Mesangial cell (primary cell): ENCODE results near the gene ARF4. TPM values are rescaled to one million over a fixed set of nuclear protein-coding genes. Genes with fewer than 3 reads are reported as not detected.

Experiments
- total RNA-seq: library from RNA; depleted of rRNA; stranded (reverse); fragments of >200 nt; gene quantifications from 2 replicates; pipeline ENCODE4 v1.2.3, GENCODE V29; 2015

Gene ARF4
- 125 and 189 TPM in 2 replicates for total RNA-seq

DNA sequence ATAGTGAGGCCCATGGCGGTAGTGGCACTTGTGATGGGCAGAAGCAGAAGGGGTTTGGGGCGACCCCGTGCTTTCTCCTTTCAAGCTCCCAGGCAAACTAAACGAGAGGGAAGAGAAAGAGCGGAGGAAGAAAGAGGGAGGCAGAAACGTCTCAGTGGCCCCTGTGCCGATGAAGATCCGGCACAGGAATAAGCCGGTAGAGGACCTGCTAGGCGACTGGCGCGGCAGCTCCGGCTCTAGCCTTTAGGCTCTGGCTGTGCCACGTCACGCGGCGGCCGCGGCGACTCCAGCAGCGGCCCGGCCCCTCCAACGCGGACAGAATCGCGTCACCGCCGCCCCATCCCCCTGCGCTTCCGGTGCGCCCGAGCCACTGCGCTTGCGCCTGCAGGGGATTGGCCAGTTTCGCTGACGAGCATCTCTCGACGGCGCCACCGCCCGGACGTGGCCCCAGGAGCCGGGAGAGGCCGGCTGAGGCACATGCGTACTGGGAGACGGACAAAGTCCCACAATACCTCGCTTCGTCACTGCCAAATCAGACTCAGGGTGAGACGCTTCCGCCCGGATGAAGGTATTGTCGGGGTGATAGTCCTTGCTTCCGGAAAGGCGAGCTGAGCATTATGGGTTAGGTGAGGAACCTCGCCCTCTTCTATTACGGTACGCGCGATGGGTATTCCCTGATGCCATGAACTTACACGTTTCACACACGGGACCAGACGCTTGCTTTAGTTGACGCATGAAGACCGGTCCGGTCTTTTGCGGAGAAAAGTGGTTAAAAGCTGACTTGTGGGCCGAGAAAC lies at the start of gene ARF4:
Gene ARF4 (minus strand): TSS at position 218 of the 797 bp plus-strand sequence. CDS start 204 bp downstream, at position 14.

DNA sequence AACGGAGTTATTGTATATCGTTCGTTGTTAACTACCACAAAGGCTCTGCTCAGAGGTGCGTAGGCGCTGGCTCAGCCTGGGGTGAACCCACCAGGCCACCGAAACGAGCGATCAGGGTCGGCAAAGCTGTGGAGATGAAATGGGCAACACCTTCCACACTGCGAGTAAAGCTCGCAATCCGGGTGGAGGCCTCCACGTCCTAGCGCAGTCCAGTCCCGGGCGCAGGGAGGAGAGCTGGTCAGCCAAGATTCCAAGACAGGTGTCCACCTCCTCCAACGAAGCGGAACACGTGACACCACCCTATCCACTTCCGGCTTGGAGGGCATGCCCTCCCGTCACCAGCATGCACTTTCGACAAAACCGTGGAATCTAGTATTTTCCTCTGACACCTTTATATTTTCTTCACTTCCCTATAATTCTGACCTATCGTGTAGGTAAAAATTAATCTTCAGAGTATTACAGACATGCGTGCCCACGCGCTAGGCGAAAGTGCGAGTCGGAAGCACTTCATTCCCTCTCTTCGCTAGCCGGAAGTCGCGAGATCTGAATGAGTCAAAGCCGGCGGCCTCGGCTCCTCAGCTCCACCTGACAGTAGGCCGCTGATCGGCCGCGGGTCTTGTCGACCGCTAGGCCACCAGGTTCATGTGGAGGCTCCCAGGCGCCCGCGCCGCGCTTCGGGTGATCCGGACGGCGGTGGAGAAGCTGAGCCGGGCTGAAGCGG lies 41.2 kb downstream of the ARF4 start, which contains the start of gene PDE12:
Gene PDE12 (plus strand): TSS at position 537 of the 721 bp plus-strand sequence. CDS start 106 bp downstream, at position 643.

DNA sequence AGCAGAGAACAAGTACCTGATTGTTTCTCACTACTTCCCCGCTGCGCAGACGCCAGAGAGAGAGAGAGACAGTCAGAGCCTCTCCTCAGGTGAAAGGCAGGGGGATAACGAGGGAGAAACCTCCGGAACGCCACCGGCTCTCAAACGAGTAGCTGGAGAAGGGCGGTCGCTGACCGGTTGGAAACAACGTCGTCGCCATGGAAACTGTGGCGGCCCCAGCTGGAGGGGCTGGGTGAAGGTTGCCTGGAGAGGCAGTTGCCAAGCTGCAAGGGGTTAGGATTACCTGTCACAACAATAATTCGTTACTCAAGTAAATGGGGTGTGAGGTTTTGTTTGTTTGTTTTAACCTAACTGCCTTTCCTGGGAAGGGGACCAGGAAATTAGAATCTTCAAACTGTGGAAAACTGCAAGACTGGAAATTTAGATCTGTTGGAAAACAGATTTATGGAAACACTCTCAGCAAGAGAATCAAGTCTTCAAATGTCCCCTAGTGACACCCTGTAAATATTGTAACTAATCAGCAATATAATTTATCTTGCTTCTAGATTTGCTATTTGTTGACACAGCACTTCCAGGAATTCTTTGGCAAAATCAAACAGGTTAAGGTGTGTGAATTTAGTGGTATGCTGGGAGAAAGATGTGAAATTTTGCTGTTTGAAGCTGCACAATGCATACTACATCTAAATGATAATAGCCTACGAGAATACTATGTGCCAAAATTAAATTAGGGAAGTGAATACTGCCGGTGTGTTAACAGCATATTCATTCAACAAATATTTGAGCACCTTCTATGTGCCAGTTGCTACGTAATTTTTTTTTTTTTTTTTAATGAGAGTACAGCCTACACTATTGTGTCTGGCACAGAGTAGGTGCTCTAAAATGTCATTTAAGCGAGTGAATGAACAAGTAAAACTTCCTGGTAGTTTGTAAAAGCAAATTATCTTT lies 52.7 kb downstream of the ARF4 start, which contains the start of gene DNAH12:
Gene DNAH12 (minus strand): TSS at position 164 of the 945 bp plus-strand sequence. CDS start 1,474 bp downstream, outside the sequence.

Other genes with a start within 250 kb of the ARF4 start
- gene DNAH12, start 53.0 kb downstream of the ARF4 start, total RNA-seq: under 0.01 TPM in 1 of 2 replicates, not detected in the other
- gene PDE12, start 41.1 kb downstream of the ARF4 start, total RNA-seq: 17.1 and 21.0 TPM in 2 replicates
- gene DENND6A, start 95.7 kb upstream of the ARF4 start, total RNA-seq: 10.6 and 11.1 TPM in 2 replicates
- 28.7 and 28.8 TPM in 2 replicates for gene SLMAP, start 159.0 kb upstream of the ARF4 start, total RNA-seq